DMS153 treated with DMSO at 0.1 percent for 48 hours (cell line): ENCODE measurements around the gene MAP3K20.
"Not testable (repeated sequence)": the region's sequence is repeated elsewhere in the genome, so short reads cannot be mapped to it uniquely, and the experiment has no call there.

Experiments used
- DNase-seq: peaks from one replicate; lab custom pipeline; 2025; ENCODE audit not compliant: unreplicated experiment; lab: John Stamatoyannopoulos, UW

Gene MAP3K20

GRCh38 chr2:173075781-173076580, at the start of gene MAP3K20:
Gene MAP3K20 (plus strand): TSS chr2:173075846. CDS start chr2:173091032, 15,186 bp downstream.
- DNase-seq = peak; percentile 49

GRCh38 chr2:173026479-173026878, 49.2 kb upstream of the MAP3K20 start:
- no peak for DNase-seq

DNA sequence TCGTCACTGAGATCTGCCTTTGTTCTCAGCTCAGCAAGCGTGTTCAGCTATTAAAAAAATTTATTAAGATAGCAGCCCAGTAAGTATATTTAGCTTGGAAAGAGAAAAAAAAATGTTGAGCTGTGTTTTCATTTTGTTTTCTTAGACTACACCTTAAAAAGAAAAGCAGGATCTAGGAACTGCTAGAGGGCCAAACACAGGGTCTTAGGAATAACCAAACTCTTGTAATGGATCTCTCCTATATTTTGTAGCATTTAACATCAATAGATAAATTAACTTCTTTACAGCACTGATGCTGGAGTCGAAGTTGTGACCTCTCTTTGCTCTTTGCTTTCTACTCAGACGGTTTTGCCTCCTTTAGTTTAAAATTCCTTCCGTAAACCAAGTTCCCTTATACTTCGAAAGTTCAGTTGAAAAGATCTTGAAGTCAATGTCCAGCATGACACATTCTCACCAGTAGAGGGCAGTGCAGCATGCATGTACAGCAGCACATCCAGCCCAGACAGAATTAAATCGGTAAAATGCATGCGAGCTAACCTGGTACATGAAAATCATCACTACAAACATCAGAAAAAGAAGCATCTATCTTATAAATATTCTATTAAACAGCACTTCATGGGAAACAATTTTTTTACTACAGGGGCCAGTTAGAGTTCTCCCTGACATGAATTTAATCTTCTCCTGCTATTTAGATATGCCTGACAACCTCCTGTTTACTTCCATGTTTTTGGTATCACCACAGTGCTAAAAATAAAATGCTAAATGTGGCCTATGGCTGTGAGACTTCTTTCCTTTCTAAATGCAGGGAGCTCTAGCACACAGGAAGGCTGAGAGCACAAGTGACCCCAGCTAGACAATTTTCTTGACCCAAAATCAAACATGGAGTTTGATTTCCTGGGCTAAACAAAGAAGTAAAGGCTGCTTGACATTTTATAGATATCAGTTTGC, 48.2 kb upstream of the MAP3K20 start:
- peak; percentile 78 for DNase-seq

GRCh38 chr2:173028141-173028540, 47.5 kb upstream of the MAP3K20 start:
- DNase-seq = no peak

DNA sequence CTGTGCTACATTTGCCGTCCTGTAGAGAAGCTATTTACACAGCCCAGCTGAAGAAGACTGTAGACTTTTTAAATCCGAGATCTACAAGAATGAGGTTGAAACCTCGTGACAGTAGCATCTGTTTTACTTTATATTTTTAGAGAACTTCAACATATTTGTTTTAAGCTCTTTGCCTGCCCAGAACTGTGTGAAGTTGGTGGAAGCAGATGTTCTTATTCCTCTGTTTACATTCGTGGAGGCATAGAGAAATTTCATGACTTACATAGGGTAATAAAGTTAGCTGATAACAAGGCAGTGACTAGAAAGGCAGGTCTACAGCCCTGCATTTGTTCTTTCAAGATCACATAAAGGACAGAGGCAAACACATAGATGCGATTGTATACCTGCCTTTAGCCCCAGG, 47.0 kb upstream of the MAP3K20 start:
- DNase-seq = no peak

GRCh38 chr2:173030561-173031490, 44.8 kb upstream of the MAP3K20 start:
- no peak for DNase-seq

GRCh38 chr2:173032032-173032431, 43.6 kb upstream of the MAP3K20 start:
- no peak for DNase-seq

DNA sequence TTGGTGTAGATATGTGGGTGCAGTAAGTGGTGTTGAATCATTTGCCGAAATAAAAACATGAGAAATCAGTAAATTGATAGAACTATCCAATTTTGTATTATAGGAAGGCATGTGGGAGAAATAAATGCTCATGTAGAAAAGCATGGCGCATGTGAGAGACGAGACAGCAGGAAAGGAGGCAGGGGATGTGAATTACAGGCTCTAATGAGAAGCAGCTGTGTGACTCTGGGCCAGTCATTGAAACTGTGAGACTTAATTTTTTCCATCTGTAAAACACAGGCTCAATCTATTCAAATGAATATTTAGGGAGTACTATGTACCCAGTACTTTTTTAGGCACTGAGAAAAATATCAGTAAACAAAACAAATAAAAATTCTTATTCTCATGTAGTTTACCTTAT, 42.6 kb upstream of the MAP3K20 start:
- no peak for DNase-seq

DNA sequence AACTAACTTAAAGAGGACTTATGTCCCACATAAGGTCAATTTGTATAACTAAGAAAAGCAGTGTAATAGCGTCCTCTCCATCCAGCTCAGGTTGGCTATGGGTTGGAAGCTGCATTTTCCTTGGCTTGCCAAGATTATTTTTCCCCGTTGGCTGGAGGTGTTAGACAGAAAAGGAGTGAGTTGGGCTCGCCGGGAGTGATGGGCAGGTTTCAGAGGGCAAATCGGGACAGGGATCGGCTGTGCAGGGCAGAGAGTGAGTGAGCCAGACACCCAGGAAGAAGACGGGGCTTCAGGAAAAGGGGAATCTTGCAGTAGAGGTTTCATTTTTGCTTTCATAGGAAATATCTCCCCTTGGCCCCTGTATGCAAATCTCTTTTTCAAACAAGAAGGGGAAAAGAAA, 41.5 kb upstream of the MAP3K20 start:
- DNase-seq = no peak

GRCh38 chr2:173037245-173038120, 38.2 kb upstream of the MAP3K20 start:
- DNase-seq = no peak

- DNase-seq = not testable (repeated sequence)
These were observed 37.4 kb upstream of the MAP3K20 start for GRCh38 chr2:173038257-173038656.

DNA sequence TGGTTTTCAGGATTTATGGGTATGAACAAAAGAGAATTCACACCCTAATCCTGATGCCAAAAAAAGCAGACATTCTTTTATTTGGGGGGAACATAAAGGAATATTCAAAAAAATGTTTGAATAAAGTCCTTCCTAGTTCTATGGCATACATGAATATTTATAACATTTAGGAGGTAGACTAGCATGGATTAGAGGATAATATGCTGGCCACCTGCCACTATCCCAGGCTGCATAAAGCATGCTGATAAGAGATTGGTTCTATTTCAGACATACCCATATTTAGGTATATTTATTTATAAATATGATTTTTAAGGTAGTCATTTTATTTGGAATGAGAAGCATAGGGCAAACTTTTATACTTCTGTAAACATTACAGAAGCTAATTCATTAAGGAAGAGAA, 34.9 kb upstream of the MAP3K20 start:
- no peak for DNase-seq

DNA sequence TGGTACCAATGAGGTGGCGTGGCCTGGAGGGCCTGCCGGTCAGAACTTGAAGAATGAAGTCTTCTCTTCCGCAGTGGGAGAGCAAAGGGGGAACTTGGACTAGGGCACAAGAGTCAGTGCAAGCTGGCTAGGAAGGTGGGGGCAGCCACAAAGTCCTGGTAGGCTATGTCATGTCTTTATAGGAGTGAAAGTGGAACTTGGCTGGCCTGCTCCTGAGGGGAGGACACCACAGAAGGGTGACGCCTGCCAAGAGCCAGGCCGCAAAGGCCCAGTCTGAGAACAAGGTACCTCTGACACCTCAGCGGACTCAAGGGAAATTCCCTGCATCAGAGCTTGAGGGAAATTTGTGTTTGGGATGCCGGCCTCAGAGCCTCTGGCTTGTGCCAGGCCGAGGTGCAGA, 32.2 kb upstream of the MAP3K20 start:
- DNase-seq = no peak

DNA sequence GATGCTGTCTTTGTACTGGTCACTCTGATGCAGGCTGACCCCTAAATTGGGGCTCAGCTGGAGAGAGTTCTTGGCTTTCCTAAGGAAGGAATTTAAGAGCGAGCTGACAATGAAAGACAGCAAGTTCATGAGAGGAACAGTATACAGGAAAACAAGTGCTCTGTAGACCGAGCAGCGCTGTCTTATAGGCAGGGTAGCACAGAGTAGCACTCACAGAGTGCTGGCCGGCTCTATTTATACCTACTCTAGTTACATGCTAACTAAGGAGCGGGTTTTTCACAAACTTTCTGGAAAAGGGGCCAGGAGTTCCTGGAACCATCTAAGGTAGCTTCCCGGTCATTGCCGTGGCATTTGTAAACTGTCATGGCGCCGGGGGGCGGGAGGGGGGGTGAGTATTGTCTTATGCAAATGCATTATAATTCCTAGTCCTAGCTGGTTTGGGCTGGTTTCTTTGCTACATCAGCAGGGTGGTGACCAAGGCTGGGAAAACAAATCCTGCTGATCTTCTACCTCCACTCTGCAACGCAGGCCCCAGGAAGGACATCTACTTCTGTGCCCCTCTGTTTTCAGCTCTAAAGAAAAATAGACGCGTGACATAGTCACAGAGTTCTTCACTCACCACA, 31.6 kb upstream of the MAP3K20 start:
- DNase-seq = no peak

DNA sequence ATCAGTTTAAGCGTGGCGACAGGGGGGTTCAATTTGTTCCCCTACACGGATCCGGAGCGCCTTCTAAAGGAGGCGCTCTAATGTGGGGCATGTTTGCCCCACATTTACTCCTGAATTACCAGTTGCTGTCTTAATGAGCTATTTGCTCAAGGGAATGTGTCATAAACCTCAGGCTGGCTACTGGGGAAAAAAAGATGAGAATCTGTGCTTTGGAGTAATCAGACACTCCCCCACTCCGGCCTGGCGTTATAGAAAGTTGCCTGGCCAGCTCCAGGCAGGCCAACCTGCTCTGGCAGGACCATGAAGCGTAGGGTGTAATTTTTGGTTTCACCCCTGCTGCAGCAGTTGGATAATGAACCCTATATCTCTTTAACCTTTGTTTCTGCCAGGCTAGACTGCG, 31.0 kb upstream of the MAP3K20 start:
- no peak for DNase-seq

- no peak for DNase-seq
These were observed 30.5 kb upstream of the MAP3K20 start for GRCh38 chr2:173045181-173045580.

- DNase-seq = no peak
These were observed 27.1 kb upstream of the MAP3K20 start for GRCh38 chr2:173048522-173048896.

DNA sequence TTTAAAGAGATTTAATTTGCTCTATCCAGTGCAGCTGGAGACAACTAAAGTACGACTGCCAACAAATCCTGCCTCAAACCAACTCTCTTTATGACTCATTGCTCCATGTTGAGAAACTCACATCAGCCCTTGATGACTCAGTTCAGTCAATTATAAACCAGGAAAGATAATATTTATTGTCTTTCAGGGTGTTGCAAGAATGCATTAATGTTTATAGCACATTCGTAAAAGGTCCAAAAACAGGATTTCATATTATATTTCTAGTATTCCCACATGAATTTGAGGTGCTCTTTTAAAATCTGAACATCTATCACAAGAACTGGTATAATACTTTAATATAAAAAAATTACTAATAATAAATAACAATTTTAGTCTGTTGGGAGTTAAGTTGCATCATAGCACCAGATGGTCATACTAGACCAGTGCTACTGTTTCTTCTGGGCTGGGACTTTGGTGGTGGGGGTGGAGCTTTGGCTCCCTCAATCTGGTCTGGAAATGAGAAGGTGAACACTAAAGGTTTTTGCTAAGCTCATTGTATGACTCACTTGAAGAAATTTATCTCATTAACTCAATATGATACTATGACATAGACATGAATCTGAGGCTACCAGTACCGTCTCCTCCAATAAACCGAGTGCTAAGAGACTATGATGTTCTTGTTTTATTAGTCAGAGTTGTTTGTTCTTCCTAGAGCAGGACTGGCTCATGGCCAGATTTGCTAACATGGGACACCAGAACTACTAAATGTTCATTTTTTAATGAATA, 26.6 kb upstream of the MAP3K20 start:
- no peak for DNase-seq

DNA sequence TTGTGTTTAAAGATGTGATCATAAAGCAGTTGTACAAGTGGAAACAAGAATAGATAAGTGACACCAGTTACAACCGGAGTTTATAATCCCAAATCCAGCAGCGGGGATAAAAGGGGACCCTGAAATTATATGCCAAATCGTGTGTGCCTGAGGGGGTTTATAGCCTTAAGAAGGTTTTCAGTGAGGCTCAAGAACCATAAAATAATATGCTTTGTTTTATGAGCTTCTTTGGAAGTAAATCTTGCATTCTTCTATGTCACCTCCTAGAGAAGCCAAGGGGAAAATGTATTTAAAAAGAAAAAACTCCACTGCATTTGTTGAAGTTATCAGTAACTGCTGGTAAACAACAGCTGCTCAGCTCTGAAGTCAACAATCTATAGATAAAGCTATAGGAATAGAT, 25.8 kb upstream of the MAP3K20 start:
- DNase-seq = no peak
